HS-27A (cell line): ENCODE results near the gene NTM.

Source experiments
- DNase-seq: peaks from one replicate; pipeline ENCODE4 v3.0.0-alpha.2; 2012; ENCODE audit warnings: low read depth, missing footprints

NTM gene

DNA sequence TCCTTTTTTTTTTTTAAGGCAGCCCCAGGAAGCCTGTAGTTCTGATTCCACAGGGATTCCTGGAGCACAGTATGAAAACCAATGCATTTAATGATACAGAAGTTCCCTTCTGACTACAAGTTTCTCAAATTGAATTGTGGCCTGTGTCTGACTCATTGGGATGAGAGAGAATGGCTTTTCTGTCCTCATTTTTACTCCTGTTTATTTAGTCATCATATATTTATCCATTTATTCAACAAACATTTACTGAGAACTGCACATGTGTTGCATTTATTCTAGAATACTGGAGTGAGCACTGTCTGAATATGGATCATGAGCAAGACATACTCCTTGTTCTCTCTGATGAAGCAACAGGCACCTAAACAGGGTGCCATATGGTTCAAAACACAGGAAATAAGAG, 231.2 kb downstream of the NTM start:
- DNase-seq: no peak

DNA sequence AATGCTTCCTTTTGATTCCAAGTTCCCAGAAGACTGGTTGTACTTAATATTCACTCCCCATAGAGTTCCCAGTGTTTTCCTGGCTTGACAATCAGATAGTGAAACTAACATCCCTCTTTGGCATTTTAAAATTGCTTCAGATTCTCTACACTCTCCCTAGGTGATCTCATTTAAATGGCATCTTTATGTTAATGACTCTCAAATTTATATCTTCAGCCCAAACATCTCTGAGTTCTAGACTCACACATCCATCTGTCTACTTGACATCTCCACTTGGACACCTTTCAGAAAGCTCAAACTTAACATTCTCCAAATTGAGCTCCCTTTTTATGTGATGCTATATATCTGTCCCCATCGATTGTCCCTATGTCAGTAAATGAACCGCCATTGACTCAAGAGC, 232.0 kb downstream of the NTM start:
- no peak for DNase-seq

DNA sequence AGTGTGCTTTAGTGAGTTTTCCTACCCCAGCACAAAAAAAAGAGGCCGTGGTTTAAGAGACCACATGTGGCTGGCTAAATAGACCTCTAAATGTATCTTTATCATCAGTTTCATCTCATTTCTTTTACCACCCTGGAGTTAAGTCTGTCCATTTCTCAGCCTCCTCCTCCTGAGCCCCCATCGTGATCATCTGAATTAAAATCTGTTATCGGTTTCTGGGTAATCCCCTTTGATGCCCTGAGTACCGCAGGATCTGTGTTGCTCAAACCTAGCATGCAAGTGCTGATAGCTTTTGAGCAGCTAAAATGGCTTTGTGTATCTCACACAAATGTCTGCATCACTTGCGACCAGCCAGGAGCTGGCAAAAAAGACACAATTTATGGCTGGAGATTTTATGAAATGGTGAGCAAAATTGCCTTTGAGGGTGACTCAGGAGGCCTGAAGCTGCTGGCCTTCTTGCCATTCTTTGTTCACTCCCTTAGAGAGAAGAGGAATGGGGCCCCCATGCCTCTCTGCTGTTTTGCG, 236.5 kb downstream of the NTM start:
- no peak for DNase-seq

DNA sequence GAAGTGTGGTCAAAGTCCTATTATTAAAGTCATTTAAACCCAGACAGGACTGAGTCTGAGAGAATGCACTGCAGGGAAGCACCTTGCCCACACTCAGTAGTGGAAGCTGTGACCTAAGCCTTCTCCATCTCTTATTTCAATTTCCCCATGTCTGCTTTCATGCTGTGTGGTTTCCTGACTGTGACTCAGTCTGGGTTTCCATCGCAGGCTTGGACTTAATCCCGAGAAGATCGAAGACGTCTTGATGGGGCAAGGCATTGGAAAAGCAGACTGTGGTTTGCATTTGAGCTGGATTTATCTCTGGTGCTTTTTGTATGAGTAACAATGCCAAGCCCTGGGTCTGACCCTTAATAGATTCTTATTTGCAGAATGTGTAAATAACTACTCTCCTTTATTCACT, 238.9 kb downstream of the NTM start:
- no peak for DNase-seq

DNA sequence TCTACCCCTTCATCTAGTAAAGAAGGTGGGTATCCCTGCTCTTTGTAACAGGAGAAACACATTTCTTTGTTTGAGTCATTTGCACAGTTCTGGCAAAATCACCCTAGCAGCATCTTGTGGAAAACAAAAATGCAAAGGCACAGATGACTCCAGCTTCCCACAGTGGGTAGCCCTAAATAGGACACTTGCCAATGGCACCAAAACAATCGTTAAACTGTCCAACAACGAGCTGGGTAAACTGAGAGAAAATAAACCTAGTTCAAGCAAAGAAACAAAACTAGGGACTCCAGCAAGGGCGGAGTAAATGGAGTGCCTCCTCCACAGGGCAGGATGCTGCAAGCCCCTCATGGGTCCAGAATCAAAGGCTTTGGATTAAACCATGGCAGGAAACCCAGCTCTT, 239.5 kb downstream of the NTM start:
- no peak for DNase-seq

DNA sequence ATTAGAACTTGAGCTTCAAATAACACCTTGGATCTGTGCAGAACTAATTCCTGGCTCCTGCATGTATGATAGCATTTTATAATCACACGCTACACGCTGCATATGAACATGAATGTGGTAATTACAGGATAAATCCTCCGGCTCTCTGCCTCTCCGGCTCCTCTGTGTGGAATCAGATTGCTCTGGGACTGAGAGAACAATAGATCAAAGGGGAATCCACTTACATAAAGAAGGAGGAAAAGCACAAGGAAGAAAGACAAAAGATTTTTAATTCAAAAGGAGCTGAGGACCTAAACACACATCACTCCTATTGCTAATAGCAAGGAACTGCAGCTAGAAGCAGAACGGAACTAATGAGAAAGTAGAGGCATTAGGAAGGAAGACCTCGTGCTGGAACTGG, 240.9 kb downstream of the NTM start:
- DNase-seq: no peak

DNA sequence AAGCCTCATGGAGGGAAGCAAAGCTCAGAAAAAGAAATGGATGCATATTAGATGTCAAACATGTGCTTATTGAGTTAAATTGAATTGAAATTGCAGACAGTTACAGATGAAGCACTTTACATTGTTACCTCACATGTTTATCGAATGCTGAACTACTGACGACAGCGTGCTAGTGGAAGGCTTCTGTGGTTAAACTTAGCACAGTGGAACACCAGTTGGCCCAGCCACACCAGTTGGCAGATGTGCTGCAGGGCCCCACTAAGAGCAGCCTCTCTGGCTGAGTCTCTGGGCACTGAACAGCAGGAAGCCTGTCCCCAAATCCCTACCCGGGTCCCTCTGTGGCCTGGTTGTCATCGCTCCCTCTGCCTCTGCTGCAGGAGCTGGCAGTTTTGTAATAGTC, 242.1 kb downstream of the NTM start:
- DNase-seq: no peak

DNA sequence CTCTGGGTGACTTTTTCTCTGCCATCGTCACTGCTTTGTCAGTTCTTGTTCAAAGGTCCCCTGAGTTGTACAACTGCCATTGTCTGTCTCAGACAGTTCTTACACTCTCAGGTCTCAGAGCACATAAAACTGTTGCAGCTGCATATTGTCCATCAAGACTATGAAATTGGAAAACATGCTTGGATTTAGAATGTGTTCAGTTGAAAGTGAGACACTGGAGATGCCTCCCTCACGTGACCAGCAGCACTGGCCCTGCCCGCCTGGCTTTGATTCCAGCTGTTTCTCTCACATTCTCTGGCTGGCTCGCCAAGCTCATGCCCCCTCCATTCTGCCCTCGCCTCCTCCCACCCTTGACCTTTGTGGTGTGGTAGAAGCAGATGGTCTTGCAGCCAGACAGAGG, 244.2 kb downstream of the NTM start:
- DNase-seq: no peak

DNA sequence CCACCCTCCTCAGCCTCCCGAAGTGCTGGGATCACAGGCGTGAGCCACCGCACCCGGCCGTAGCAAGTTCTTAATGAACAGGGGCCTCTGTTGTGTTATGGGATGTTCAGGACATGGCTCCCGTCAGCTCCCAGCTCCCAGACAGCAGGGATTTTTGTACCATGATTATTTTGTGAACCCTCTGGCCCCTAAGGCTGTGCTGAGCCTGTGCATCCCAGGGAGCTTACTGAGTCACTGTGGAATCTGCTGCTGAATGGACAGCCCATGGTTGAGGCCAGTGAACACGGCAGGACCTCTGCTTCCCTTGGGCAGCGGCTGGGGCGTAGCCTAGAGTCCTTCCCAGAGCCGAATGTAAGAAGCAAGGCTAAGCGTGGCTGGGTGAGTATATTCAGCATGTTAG, 245.2 kb downstream of the NTM start:
- DNase-seq: no peak

DNA sequence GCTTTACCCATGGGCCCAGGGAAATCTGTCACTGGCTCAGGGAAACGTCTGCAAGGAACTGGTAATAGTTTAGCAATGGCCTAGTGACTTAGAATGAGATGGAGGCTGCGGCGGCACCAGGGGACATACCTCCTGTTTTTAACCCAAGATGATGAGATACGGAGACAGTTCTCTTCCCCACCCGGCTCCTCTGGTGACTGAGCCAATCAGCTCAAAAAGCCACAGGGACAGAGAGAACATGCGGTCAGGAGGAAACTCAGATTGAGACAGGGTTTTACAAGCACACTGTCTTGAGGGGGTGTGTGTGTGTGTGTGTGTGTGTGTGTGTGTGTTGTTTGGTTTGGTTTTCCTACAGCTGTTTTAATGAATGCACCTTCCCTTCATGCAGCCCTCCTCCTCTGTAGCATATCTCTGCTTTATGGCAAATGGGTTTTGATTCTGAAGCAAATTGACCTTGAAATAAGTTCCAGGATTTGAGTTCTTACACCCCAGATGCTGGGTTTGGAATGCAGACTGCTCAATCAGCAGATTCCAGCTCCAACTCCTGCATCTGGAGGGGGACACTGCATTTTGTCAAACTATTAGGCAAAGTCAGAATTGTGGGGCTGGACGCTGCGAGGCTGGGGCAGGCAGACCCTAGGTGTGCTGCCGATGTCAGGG, 246.2 kb downstream of the NTM start:
- DNase-seq: no peak

DNA sequence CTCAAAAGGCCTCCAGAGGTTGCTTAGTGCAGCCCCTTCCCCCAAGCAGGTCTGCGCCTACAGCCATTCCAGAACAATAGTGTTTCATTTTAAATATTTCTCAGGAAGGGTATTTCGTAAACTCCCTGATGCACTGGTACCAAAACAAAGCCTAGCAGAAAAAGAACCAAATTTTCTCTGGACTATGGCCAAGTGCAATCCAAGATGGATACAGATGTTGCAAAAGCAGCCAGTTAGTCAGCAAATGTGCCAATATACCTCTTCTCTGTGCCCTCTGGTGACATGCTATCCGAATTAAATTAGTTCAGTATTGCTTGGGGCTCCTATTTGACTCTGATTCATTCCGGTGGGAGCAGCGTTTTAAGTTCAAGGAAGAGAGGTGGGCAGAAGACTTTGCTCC, 247.8 kb downstream of the NTM start:
- no peak for DNase-seq

DNA sequence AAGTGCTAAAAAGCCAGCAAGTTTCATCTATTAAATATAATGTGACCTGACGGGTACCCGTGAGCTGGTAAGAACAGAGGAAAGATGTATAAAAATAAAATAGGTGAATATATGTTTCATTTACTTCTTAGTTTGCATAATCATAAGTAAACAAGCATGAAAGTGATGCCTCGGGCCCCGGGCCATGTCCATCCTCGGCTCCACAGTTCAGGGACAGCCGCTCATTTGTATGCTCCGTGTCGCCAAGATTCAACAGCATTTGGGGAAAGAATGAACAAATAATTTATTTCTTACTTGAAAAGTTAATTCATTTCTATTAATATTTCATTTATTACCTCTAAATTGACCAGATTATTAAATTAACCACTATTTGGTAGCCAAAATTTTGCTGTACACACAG, 251.8 kb downstream of the NTM start:
- no peak for DNase-seq

DNA sequence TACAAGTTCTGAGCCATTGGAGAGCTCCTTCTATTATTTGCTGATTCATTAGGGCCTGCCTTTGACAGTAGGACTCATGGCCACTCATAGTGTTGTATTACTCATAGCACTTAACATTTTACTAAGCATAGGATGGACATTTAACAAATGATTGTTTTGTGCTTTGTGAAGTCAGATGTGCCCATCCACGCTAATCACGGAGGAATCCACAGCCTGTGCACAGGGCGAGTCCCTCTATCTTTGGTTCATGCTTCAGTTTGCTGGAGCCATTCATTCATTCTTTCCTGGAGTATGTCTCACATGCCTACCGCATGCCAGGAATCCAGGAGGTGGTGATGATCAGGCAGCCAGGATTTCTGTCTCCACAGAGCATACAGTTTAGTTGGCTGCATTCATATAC, 254.1 kb downstream of the NTM start:
- no peak for DNase-seq

DNA sequence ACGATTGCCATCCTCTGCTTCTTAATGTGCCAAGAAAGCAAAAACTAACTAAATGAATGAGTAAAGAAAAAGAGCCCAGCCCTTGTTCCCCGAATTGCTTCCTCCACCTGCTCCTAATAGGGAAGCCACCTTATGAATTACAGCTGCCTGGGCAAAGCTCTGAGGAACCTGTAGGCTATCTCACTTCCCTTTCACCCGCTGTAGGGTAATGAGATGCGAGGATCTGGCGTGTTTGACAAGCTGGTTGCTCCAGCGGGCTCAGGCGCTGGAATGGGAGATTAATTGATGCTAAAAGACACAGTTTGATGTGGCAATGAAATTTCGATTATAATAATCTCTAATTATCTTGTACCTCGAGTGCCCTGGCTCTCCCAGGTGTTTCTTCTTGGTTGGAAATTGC, 256.4 kb downstream of the NTM start:
- DNase-seq: no peak

DNA sequence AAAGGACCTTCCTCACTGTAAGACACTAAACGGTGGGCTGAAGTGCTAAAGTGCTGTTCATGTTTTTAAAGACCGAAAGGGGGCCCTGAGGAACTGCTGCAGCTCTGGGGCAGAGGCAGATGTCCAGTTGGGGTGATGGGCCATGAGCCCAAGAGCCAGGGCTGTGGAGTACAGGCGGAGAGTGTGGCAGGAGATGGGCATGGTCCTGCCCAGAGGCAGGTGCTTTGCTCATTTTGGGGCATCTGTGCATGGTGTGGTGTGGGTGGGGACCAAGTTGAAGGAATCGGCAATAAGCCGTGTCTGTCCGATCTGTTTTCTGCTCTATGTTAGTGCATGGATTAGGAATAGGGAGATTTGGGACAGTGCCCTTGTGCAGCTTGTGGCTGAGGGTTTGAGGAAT, 258.3 kb downstream of the NTM start:
- DNase-seq: no peak

DNA sequence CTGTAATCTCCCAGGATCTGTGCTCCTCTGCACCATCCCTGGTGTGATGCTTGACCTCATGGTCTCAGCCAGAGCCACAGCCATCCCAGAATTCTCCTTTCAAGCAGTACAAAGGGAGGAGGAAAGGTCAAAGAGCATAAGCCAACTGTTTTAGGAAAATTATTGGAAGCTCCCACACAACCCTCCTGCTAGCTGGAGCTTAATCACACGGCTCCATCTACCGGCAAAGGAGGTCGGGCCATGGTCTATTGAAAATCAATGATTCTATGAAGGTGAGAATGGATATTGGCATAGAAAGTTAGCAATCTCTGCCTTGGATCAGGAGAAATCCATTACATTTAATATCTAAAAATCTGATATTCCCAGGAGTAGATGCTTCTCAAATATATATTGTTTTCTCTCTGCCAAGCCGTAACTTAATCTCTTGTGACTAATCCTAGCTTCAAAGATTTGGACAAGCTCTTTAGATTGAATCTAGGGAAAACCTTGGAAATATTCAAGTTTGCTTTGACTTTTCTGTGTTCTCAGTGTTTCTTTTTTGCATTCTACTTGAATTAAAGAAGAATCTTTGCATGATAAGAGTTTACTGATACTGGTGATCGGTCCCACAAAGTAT, 259.6 kb downstream of the NTM start:
- no peak for DNase-seq

DNA sequence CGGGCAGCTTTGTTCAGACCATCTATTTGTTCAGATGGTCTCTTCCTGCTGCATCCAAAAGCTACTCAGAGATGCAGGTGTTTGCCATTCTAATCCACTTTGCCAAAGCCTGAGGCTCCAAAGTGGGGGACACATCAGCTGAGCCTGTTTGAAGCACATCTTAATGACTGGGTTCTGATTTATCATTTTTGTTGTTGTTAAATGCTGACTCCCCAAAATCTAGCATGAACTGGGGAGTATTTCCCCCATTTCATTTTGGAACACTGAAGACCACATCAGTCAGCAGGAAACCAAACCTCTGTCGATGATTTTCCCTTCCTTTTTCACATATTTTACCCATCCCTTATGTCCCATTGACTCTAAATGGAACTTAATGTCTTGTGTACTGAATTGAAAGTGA, 262.6 kb downstream of the NTM start:
- DNase-seq: no peak

DNA sequence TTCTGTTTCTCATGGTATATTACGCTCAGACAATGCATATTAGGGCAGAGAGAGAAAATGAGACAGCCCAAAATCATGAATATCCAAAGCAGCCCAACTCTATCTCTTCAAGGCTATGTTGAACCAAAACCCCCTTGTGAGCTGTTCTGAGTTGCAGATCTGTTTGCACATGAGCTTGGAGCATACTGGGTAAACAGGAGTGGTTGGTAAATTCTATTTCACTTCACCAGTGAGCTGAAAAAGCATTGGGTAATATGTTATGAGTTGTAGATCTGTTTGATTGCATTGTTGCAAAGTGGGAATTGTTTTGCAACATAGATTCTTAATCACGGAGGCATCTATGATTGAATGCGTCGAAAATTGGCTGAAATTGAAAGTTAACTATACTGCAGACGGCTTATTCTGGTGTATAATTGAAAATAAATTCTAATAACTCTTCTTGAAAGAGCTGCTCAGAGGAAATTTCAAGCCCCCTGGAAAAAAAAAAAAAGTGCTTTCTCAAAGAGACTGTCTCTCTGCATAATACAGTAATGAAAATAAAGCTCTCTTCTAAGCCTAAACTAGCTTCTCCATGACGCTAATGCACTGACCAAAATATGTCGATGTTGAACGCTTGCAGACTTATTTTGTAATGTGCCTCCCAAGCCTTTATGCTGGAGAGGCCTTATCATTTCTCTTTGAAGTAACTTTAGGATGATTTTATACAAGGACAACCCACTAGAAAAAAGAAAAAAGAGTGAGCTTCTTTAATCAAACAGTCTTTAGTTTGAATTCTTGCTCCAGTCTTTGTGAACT, 263.7 kb downstream of the NTM start:
- DNase-seq: no peak

DNA sequence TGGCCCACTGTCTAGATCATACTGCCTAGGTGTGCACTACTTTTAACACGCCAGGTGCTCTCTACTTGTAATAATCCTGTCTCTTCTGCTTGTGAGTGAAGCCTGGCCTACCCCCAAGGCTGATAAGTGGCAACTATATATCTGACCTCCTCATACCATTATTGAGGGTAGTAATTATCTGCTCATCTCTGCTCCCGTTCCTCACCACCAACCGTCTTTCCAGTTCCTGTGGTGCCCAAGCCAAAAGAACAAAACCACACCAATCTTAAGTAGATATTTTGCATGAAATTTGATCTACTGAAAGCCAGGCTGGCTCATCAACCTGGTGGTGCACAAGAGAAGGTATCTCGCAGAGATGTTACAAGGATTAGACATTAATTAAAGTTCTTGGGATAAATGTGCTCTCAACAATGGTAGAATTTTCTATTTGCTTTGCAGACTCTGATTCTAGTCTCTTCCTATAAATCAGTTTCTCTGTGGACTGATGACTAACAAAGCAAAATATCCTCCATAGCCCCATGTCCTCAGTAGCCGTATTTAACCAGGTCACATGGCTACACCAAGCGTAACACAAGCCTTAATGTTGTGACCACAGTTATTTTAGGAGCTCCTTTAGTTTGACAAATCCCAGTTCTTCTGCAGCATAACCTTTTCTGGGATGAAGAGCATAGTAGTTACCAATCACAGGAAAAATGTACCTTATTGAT, 267.2 kb downstream of the NTM start:
- DNase-seq: no peak

DNA sequence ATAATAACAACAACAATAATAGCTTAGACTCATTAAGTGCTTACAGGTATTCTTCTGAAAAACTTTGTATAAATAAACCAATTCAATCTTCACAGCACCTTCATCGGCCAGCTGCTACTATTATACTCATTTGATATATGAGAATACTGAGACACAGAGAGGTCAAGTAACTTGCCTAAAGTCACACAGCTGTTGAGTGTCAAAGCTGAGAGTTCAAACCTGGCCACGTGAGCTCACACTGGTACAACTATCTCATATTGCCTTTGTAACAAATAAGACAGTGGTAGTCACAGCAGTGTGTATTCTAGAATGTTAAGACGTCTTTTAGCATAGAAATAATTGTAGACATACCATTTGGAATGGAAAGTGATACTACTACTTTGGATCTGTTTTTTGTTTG, 268.5 kb downstream of the NTM start:
- no peak for DNase-seq

DNA sequence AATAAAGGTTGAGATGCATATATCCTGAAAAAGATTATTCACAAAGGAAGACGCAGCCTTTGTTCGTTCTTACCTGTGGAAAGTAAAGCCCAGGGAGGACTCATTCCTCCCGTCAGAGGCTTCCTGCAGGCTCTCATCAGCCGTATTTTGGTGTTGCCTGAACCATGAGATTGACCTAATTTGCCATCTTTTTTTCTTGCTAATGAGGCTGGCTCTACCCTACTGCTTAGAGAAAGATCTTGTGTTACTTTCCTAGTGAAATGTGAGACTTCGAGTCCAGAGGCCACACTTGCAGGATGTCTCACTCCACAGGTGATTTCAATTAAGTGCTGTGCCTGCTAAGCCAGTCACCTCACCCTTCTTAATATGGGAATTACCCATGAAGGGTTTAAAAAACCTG, 269.9 kb downstream of the NTM start:
- no peak for DNase-seq

DNA sequence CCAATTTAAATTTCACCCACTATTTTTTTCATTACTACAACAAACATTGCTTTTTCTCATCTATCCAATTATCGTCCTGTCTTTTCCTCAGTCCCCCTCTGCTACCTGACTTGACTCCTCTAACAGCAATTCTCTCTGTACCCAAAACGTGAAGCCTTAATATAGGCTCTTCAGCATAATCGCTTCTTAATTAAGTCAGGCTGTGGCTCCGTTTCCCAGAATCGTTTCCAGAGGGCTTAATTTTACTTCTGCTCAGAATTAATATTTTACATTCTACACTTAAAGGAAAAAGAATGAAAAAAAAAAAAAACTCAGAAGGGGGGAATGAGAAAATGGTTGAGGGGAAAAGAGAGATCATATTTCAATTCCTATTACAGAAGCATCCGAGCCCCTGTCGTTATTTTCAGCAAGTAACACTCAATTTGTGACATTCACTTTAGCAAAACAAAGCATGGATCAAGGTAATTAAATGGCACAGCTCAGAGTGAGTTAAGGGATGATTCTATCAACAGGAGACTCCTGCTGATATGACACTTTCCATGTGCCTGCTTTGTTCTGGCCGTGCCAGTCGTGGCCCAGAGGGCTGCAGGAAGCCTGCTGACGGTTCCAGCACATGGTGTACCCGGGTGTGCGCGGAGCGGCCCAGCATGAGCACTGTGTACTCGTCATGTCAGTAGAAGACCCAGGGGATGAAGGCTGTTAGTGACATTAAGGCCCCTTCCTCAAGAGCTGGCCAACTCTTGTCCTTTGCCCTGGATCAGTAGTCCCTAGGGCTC, 272.5 kb downstream of the NTM start:
- no peak for DNase-seq
